ENCODE measurements around the gene NR3C1.

Gene NR3C1

GRCh38 chr5:143309661-143310431, 93.6 kb downstream of the NR3C1 start:
- DNase-seq (ENCODE audit: low read depth): no peak

- DNase-seq (ENCODE audit: low read depth): peak; percentile 50
Measured at GRCh38 chr5:143308731-143309130, 94.8 kb downstream of the NR3C1 start.

- no peak for DNase-seq (ENCODE audit: low read depth)
Measured at GRCh38 chr5:143306040-143306439, 97.4 kb downstream of the NR3C1 start.

GRCh38 chr5:143304836-143305475, 98.5 kb downstream of the NR3C1 start:
- no peak for DNase-seq (ENCODE audit: low read depth)

GRCh38 chr5:143302341-143303045, 101.0 kb downstream of the NR3C1 start:
- no peak for DNase-seq (ENCODE audit: low read depth)

GRCh38 chr5:143297756-143298155, 105.7 kb downstream of the NR3C1 start:
- DNase-seq (ENCODE audit: low read depth): no peak

- no peak for DNase-seq (ENCODE audit: low read depth)
Measured at GRCh38 chr5:143290125-143290524, 113.4 kb downstream of the NR3C1 start.

GRCh38 chr5:143284521-143284920, 119.0 kb downstream of the NR3C1 start:
- no peak for DNase-seq (ENCODE audit: low read depth)

GRCh38 chr5:143284002-143284401, 119.5 kb downstream of the NR3C1 start:
- no peak for DNase-seq (ENCODE audit: low read depth)

GRCh38 chr5:143281226-143281625, 122.3 kb downstream of the NR3C1 start:
- DNase-seq (ENCODE audit: low read depth): no peak

GRCh38 chr5:143279698-143280097, 123.8 kb downstream of the NR3C1 start:
- DNase-seq (ENCODE audit: low read depth): no peak

GRCh38 chr5:143277536-143277935, 126.0 kb downstream of the NR3C1 start:
- no peak for DNase-seq (ENCODE audit: low read depth)

GRCh38 chr5:143275512-143276363, 127.7 kb downstream of the NR3C1 start:
- DNase-seq (ENCODE audit: low read depth): no peak

GRCh38 chr5:143274952-143275351, 128.5 kb downstream of the NR3C1 start:
- DNase-seq (ENCODE audit: low read depth): no peak

- DNase-seq (ENCODE audit: low read depth): no peak
Measured at GRCh38 chr5:143271431-143271830, 132.1 kb downstream of the NR3C1 start.

- no peak for DNase-seq (ENCODE audit: low read depth)
Measured at GRCh38 chr5:143268388-143268787, 135.1 kb downstream of the NR3C1 start.

- no peak for DNase-seq (ENCODE audit: low read depth)
Measured at GRCh38 chr5:143267186-143267585, 136.3 kb downstream of the NR3C1 start.

- DNase-seq (ENCODE audit: low read depth): no peak
Measured at GRCh38 chr5:143265995-143266394, 137.5 kb downstream of the NR3C1 start.

- no peak for DNase-seq (ENCODE audit: low read depth)
Measured at GRCh38 chr5:143263272-143263810, 140.1 kb downstream of the NR3C1 start.

- no peak for DNase-seq (ENCODE audit: low read depth)
Measured at GRCh38 chr5:143262393-143263174, 140.9 kb downstream of the NR3C1 start.

Data from GM04503 (cell line).